ENCODE results near the gene TBC1D1. TPM values are rescaled to one million over a fixed set of nuclear protein-coding genes. Genes with fewer than 3 reads are reported as not detected.

Gene TBC1D1, protein sequence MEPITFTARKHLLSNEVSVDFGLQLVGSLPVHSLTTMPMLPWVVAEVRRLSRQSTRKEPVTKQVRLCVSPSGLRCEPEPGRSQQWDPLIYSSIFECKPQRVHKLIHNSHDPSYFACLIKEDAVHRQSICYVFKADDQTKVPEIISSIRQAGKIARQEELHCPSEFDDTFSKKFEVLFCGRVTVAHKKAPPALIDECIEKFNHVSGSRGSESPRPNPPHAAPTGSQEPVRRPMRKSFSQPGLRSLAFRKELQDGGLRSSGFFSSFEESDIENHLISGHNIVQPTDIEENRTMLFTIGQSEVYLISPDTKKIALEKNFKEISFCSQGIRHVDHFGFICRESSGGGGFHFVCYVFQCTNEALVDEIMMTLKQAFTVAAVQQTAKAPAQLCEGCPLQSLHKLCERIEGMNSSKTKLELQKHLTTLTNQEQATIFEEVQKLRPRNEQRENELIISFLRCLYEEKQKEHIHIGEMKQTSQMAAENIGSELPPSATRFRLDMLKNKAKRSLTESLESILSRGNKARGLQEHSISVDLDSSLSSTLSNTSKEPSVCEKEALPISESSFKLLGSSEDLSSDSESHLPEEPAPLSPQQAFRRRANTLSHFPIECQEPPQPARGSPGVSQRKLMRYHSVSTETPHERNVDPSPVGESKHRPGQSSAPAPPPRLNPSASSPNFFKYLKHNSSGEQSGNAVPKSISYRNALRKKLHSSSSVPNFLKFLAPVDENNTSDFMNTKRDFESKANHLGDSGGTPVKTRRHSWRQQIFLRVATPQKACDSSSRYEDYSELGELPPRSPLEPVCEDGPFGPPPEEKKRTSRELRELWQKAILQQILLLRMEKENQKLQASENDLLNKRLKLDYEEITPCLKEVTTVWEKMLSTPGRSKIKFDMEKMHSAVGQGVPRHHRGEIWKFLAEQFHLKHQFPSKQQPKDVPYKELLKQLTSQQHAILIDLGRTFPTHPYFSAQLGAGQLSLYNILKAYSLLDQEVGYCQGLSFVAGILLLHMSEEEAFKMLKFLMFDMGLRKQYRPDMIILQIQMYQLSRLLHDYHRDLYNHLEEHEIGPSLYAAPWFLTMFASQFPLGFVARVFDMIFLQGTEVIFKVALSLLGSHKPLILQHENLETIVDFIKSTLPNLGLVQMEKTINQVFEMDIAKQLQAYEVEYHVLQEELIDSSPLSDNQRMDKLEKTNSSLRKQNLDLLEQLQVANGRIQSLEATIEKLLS (N-terminal part only)
- total RNA-seq, result 35.9 and 118 TPM in 2 replicates

DNA sequence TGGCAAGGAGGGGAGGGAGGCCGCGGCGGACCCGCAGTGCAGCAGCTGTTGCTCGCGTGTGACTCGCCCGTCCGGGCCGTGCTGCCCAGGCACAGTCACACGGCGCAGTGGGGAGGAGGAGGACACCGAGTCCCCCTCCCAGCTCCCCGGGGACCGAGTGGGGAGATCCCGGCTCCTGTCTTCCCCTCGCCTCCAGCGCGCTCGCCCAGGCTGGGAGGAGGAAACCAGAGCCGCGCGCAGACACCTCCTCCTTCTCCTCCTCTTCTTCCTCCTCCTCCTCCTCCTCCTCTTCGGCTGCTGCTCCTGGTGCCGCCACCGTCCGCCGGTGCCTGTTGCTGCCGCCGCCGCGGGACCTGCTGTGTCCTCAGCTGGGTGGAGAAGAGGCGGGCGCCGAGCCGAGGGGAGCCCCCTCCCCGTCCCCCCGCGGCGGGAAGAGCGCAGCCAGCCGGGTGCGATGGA is at the start of gene TBC1D1:
Gene TBC1D1, plus strand, starts transcription at position 284 of the 459 bp plus-strand sequence. CDS start 11,012 bp downstream, outside the sequence.

DNA sequence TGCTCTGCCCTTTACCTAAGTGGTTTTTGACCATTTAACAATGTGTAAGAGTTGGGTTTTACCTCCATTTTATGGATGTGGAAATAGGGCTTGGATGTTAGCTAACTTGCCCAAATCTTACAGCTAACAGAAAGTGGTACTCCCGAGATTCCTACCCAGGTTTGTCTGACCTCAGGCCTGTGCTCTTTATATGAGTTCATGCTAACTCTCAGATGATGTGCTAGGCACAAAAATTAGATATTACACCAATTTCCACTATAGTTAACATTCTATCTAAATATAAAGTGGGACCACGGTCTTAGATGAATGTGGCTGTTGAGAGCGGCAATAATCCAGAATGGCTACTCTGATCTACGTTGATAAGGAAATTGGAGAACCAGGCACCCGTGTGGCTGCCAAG is 69.2 kb downstream of the TBC1D1 start, which contains the start of gene PTTG2:
Gene PTTG2, plus strand, starts transcription at position 301 of the 400 bp plus-strand sequence. Its CDS starts 37 bp downstream, at position 338.

Other genes starting within 250 kb of the TBC1D1 start
- gene RELL1, start 204.7 kb upstream of the TBC1D1 start, total RNA-seq, result 95.9 and 143 TPM in 2 replicates
- 10.5 and 27.5 TPM in 2 replicates for gene PGM2, start 64.4 kb upstream of the TBC1D1 start, total RNA-seq
- not detected in 2 replicates for gene PTTG2, start 69.3 kb downstream of the TBC1D1 start, total RNA-seq